Amniotic epithelial cell (primary cell): ENCODE data around the gene PIGL.
"Not testable (repeated sequence)": the region's sequence is repeated elsewhere in the genome, so short reads cannot be mapped to it uniquely, and the experiment has no call there.

ENCODE experiments used
- DNase-seq: peaks from one replicate; pipeline ENCODE4 v3.0.0-alpha.2; 2010; ENCODE audit warnings: low read depth

Gene PIGL

GRCh38 chr17:16217002-16217635, at the start of gene PIGL:
TSS of gene PIGL (plus strand) at chr17:16217210. CDS start at chr17:16217227, 17 bp downstream.
- peak; percentile 93 for DNase-seq

DNA sequence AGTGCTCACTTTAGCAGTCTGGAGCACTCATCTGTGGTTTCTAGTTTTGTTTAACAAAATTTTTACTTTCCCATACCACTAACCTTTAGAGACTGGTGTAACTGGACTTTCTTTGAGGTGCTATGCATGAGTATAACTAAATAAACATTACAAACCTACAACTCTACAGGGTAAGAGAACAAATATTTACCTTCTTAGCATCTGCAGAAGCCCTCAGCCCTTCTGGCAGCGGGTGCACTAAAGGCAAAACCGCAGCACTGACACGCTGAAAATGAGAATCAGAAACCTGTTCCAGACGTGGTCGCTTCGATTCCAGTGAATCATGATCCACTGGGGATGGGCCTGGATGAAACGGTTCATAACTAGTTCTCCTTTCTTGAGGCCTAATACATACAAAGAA, 45.4 kb upstream of the PIGL start:
- DNase-seq, result no peak

DNA sequence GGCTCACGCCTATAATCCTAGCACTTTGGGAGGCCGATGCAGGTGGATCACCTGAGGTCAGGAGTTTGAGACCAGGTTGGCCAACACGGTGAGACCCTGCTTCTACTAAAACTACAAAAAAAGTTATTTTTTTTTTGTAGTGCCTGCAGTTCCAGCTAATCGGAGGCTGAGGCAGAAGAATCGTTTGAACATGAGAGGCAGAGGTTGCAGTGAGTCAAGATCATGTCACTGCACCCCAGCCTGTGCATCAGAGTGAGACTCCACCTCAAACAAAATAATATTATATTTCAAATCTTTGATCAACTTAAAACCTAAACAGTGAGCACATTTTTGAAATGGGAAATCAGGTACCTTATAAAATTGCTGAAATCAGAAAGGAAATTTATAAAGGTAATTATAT, 38.2 kb upstream of the PIGL start:
- no peak for DNase-seq

GRCh38 chr17:16181581-16181980, 35.4 kb upstream of the PIGL start:
- no peak for DNase-seq

DNA sequence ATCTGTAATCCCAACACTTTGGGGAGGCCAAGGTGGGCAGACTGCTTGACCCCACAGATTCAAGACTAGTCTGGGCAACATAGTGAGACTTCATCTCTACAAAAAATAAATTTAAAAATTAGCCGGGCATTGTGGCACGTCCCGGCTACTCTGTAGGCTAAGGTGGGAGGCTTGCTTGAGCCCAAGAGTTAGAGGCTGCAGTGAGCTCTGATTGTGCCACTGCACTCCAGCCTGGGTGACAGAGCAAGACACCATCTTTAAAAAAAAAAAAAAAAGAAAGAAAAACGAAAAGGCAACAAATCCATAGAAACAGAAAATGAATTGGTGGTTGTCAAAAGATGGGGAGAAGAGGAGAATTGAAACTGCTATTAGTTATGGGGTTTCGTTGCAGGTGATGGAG, 29.4 kb upstream of the PIGL start:
- DNase-seq, result no peak

DNA sequence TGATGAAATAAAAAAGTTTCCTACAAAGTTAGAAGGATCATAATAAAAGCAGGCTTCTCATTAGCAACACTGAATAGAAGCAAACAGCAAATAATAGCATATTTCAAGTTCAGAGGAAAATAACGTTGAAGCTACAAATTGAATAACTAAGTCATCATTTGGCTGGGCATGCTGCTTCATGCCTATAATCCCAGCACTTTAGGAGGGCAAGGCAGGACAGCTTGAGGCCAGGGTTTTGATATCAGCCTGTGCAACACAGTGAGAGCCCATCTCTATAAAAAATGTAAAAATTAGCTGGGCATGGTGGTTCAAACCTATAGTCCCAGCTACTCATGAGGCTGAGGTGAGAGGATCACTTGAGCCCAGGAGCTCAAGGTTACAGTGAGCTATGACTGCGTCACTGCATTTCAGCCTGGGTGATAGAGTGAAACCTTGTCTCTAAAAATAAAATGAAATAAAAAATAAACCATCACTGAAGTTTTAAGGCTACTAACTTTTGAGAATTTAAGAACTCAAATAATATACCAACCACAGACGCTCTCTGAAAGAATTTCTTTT, 27.1 kb upstream of the PIGL start:
- no peak for DNase-seq

GRCh38 chr17:16190703-16191360, 26.2 kb upstream of the PIGL start:
- DNase-seq, result no peak

DNA sequence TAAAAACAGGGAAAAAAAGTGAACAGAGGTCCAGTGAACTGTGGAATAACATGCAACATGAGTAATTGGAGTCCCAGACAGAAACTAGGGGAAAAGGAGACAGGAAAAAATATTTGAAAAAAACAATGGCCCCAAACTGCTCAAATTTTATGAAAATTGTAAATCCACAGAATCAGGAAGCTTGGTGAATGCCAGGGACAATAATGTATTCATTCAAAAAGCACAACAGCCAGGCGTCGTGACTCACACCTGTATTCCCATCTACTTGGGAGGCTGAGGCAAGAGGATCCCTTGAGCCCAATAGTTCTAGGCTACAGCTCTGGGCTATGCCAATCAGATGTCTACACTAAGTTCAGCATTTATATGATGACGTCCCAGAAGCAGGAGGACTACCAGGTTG, 25.4 kb upstream of the PIGL start:
- no peak for DNase-seq

GRCh38 chr17:16194307-16194835, 22.6 kb upstream of the PIGL start:
- not testable (repeated sequence) for DNase-seq

DNA sequence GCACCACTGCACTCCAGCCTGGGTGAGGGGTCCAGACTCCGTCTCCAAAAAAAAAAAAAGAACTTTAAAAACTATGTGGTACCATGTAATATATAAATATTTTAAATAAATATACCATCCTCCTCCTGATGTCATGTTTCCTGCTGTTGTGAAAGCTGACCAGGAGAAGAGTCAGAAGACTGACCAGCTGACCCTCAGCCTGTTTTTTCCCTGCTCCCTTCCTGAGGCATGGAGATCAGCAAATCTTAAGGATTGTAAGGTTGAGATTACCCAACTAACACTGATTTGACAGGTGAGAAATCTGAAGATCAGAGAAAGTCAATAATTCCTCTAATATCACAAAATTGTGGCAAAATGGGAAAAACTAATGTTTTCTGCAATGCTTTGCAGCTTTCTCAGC, 19.7 kb upstream of the PIGL start:
- DNase-seq, result peak; percentile 24

DNA sequence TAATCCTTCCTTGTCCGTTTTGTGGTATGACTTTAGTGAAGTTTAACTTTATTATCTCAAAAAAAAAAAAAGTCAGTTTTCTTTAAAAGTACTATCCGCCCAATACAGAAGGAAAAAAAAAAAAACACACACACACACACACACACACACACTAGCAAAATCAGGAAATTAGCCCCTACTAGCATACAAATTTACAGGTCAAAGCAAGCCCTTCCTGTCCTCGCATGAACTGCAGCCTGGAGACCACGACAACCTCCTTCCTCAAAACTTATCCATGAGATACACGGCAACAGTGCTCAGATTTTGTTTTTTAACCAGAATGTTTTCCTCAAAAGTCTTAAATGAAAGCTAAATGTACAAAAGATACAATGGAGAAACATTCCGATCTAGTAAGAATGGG, 17.9 kb upstream of the PIGL start:
- no peak for DNase-seq

DNA sequence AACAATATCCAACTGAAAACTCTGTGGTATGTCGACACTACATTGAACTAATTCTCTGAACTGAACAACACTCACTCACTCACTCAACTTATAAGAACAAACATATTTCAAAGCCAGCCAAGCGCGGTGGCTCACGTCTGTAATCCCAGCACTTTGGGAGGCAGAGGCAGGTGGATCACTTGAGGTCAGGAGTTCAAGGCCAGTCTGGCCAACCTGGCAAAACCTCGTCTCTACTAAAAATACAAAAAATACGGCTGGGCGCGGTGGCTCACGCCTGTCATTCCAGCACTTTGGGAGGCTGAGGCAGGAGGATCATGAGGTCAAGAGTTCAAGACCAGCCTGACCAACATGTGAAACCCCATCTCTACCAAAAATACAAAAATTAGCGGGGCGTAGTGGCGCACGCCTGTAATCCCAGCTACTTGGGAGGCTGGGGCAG, 15.3 kb upstream of the PIGL start:
- peak; percentile 12 for DNase-seq

- DNase-seq, result peak; percentile 55
Observed at GRCh38 chr17:16202554-16203500, 14.2 kb upstream of the PIGL start.

DNA sequence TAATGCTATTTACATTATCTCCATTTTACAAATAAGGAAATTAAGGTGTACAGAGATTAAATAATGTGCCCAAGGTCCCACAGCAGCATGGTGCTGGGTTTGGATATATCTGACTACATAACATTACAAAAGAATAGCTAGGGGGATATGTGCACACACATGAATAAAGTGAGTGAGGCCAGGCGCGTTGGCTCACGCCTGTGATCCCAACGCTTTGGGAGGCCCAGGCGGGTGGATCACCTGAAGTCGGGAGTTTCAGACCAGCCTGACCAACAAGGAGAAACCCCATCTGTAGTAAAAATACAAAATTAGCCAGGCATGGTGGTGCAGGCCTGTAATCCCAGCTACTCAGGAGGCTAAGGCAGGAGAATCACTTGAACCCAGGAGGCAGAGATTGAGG, 12.2 kb upstream of the PIGL start:
- DNase-seq, result not testable (repeated sequence)

GRCh38 chr17:16211590-16211989, 5.4 kb upstream of the PIGL start:
- DNase-seq, result no peak

GRCh38 chr17:16212793-16213192, 4.2 kb upstream of the PIGL start:
- DNase-seq, result no peak

GRCh38 chr17:16214190-16215001, 2.6 kb upstream of the PIGL start:
- DNase-seq, result peak; percentile 12

- DNase-seq, result peak; percentile 25
Observed at GRCh38 chr17:16215002-16215272, 2.1 kb upstream of the PIGL start.

DNA sequence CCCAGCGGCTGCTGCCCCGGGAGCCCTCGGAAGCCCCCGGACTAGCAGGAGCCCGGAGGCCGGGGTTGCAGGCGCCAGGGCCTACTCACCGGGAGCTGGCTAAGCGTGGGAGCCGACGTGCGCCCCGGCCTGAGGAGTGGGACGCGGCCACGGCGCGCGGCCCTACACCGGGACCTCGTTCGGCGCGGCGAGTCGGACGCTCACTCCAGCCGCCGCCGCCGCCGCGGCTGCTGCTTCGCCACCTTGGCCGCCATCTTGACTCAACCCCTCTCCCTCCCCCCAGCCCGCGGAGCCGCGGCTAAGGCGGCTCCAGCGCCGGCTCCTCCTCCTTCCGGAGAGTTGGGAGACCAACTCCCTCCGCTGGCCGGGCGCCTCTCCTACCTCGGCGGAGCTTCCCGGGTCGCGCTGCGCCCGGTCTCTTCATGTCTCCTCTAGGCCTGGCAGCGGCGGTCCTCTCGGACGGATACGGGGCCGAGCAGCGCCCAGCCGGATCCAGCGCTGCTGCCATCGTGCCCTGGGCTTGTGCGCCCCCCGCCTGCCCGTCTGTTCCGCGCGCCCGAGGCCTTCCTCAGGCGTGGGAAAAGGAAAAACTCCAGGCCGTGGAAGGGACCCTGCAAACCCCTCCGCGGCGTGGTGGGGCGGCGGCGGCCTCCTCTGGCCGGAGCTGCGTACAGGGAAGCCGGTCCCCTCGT, 1.6 kb upstream of the PIGL start, which contains the start of gene NCOR1:
Gene NCOR1, minus strand, starts transcription at position 262 of the 692 bp plus-strand sequence. CDS start 20,965 bp downstream, outside the sequence.
- DNase-seq, result peak; percentile 92

DNA sequence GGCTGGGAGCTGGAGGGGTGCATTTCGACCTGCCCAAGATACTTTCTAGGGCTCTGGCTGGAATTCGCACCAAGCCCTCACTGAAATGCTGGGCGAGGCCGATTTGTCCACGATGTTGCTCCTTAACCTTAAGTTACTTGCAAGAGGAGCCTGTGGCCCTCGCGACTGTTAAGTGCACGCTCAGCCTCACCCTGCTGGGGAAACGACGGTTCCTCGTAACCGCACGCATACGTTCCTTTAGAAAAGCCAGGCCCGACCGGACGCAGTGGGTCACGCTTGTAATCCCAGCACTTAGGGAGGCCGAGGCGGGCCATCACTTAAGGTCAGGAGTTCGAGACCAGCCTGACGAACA, 1.1 kb upstream of the PIGL start:
- DNase-seq, result peak; percentile 47
